H1 (cell line): ENCODE data around the gene WFDC8. TPM values are rescaled to one million over a fixed set of nuclear protein-coding genes. Genes with fewer than 3 reads are reported as not detected.

Experiments used
- CTCF ChIA-PET: fragments of 300-600 bp; sonication (Branson Sonifier 250); formaldehyde crosslinking; loops from one replicate; lab custom pipeline; 2021; ENCODE audit not compliant: partially characterized antibody; lab: Charles Lee
- POLR2A ChIA-PET: fragments of 300-600 bp; sonication (Branson Sonifier 250); formaldehyde crosslinking; loops from one replicate; lab custom pipeline; 2021; ENCODE audit warnings: inconsistent platforms; ENCODE audit not compliant: partially characterized antibody; lab: Charles Lee
- DNase-seq, 2 experiments: peaks; one replicate each; pipeline versions ENCODE4 v3.0.0 to v3.0.0-alpha.2; 2010 to 2022; ENCODE audit warnings: low spot score in 2 of 2, low read depth in 1 of 2, mixed read lengths in 1 of 2
- FAIRE-seq: peaks from 2 replicates; lab custom pipeline; 2011; peaks lifted over from hg19 to GRCh38; lab: Jason Lieb, UNC
- H2AFZ ChIP-seq: 2 replicates; pipeline ENCODE4 v1.8.1; 2012; ENCODE audit warnings: low read length, inconsistent platforms
- H2AK5ac ChIP-seq: 2 replicates; pipeline ENCODE4 v1.6.1; 2013; ENCODE audit warnings: low read depth, low read length
- H2BK120ac ChIP-seq: replicated peaks from 2 replicates; pipeline ENCODE3; 2013; ENCODE audit warnings: low read depth, low read length, inconsistent platforms
- H2BK12ac ChIP-seq: 2 replicates; pipeline ENCODE4 v1.6.1; 2013; ENCODE audit warnings: low read depth, low read length
- H2BK15ac ChIP-seq: 2 replicates; pipeline ENCODE4 v1.6.1; 2013; ENCODE audit warnings: low read length
- H2BK20ac ChIP-seq: 2 replicates; pipeline ENCODE4 v1.6.1; 2013; ENCODE audit warnings: low read length
- H2BK5ac ChIP-seq: 2 replicates; pipeline ENCODE4 v1.6.1; 2013; ENCODE audit warnings: low read depth, low read length
- H3K14ac ChIP-seq: 2 replicates; pipeline ENCODE4 v1.6.1; 2013; ENCODE audit warnings: inconsistent platforms; ENCODE audit not compliant: insufficient read length
- H3K18ac ChIP-seq: 2 replicates; pipeline ENCODE4 v1.6.1; 2013; ENCODE audit warnings: low read length; ENCODE audit errors: extremely low read depth
- H3K23ac ChIP-seq: 2 replicates; pipeline ENCODE4 v1.6.1; 2013; ENCODE audit warnings: inconsistent platforms; ENCODE audit not compliant: insufficient read length
- H3K23me2 ChIP-seq: 2 replicates; pipeline ENCODE4 v1.6.1; 2013; ENCODE audit warnings: low read depth, low read length
- H3K27ac ChIP-seq: 2 replicates; pipeline ENCODE4 v1.6.1; 2011; ENCODE audit warnings: low read depth, low read length, inconsistent platforms
- H3K27me3 ChIP-seq, 4 experiments: replicated peaks in 1 of 4; 1 replicate in 1 of 4; 2 replicates in 3 of 4; pipeline versions ENCODE4 v1.6.1 to v1.8.1; 2011 to 2013; ENCODE audit warnings: low read length in 3 of 4, mild to moderate bottlenecking in 3 of 4, inconsistent platforms in 2 of 4, mixed read lengths in 2 of 4, moderate library complexity in 1 of 4; ENCODE audit not compliant: control insufficient read depth in 3 of 4, insufficient read depth in 3 of 4; ENCODE audit errors: extremely low read depth in 1 of 4
- H3K36me3 ChIP-seq, 4 experiments: 2 replicates each; pipeline versions ENCODE4 v1.6.1 to v1.8.1; 2011 to 2013; ENCODE audit warnings: mild to moderate bottlenecking in 4 of 4, low read length in 3 of 4, moderate library complexity in 2 of 4, control low read depth in 1 of 4, inconsistent platforms in 1 of 4; ENCODE audit not compliant: insufficient read depth in 4 of 4, control insufficient read depth in 2 of 4
- H3K4ac ChIP-seq: replicated peaks from 2 replicates; pipeline ENCODE3; 2013; ENCODE audit warnings: low read length, low read depth, mixed read lengths, inconsistent platforms; ENCODE audit not compliant: insufficient read length
- H3K4me1 ChIP-seq, 4 experiments: replicated peaks in 1 of 4; 1 replicate in 1 of 4; 2 replicates in 3 of 4; pipeline versions ENCODE4 v1.6.1 to v1.8.1; 2011 to 2013; ENCODE audit warnings: low read length in 3 of 4, inconsistent platforms in 2 of 4, mixed read lengths in 1 of 4; ENCODE audit not compliant: insufficient read depth in 4 of 4, control insufficient read depth in 3 of 4
- H3K4me2 ChIP-seq, 2 experiments: 2 replicates each; pipeline versions ENCODE4 v1.6.1 to v1.8.1; 2011 to 2013; ENCODE audit warnings: low read depth in 2 of 2, low read length in 2 of 2, control low read depth in 1 of 2, inconsistent platforms in 1 of 2, mild to moderate bottlenecking in 1 of 2; ENCODE audit not compliant: insufficient read depth in 1 of 2
- H3K4me3 ChIP-seq, 4 experiments: fragments of 200-600, 300-600 bp in 1 of 4; sonication (generic), shearing (Covaris generic), sonication (Bioruptor Twin) in 1 of 4; 2 replicates each; pipeline versions ENCODE4 v1.5.1 to v1.8.1; 2011 to 2016; ENCODE audit warnings: low read length in 4 of 4, low read depth in 3 of 4, control low read depth in 2 of 4, inconsistent platforms in 2 of 4, mild to moderate bottlenecking in 2 of 4, mixed read lengths in 1 of 4, moderate library complexity in 1 of 4; ENCODE audit not compliant: insufficient read depth in 2 of 4; ENCODE audit errors: extremely low read depth in 1 of 4
- H3K56ac ChIP-seq: replicated peaks from 2 replicates; pipeline ENCODE3; 2013; ENCODE audit warnings: low read depth, mild to moderate bottlenecking, mixed read lengths, low read length, inconsistent platforms; ENCODE audit not compliant: insufficient read length
- H3K79me1 ChIP-seq: 2 replicates; pipeline ENCODE4 v1.6.1; 2013; ENCODE audit warnings: low read depth, low read length, control low read depth
- H3K79me2 ChIP-seq, 2 experiments: 2 replicates each; pipeline versions ENCODE4 v1.6.1 to v1.8.1; 2012 to 2013; ENCODE audit warnings: low read length in 2 of 2, mild to moderate bottlenecking in 2 of 2, inconsistent platforms in 1 of 2; ENCODE audit not compliant: insufficient read depth in 2 of 2, control insufficient read depth in 1 of 2
- H3K9ac ChIP-seq, 4 experiments: replicated peaks in 1 of 4; 1 replicate in 1 of 4; 2 replicates in 3 of 4; pipeline versions ENCODE4 v1.6.1 to v1.8.1; 2011 to 2013; ENCODE audit warnings: low read depth in 3 of 4, low read length in 3 of 4, control low read depth in 2 of 4, mild to moderate bottlenecking in 2 of 4, moderate library complexity in 2 of 4, inconsistent platforms in 1 of 4; ENCODE audit errors: extremely low read depth in 1 of 4
- H3K9me3 ChIP-seq, 2 experiments: 2 replicates each; pipeline versions ENCODE4 v1.6.1 to v1.8.1; 2012 to 2013; ENCODE audit warnings: mild to moderate bottlenecking in 2 of 2, moderate library complexity in 2 of 2, control low read depth in 1 of 2, inconsistent platforms in 1 of 2, low read depth in 1 of 2, low read length in 1 of 2, mixed read lengths in 1 of 2; ENCODE audit not compliant: insufficient read depth in 2 of 2
- H4K20me1 ChIP-seq, 2 experiments: replicated peaks in 1 of 2; 2 replicates each; pipeline versions ENCODE3 to v1.8.1; 2011 to 2013; ENCODE audit warnings: inconsistent platforms in 2 of 2, low read length in 2 of 2, mild to moderate bottlenecking in 1 of 2; ENCODE audit not compliant: insufficient read depth in 2 of 2, control insufficient read depth in 1 of 2
- H4K5ac ChIP-seq: 2 replicates; pipeline ENCODE4 v1.6.1; 2013; ENCODE audit warnings: low read length, low read depth, mixed read lengths, inconsistent platforms; ENCODE audit not compliant: insufficient read length
- H4K8ac ChIP-seq: 2 replicates; pipeline ENCODE4 v1.8.0; 2013; ENCODE audit warnings: mild to moderate bottlenecking, moderate library complexity, low read length, inconsistent platforms; ENCODE audit not compliant: insufficient read depth; ENCODE audit errors: extremely low read depth
- H4K91ac ChIP-seq: replicated peaks from 2 replicates; pipeline ENCODE3; 2013; ENCODE audit warnings: low read length, mixed read lengths, inconsistent platforms; ENCODE audit not compliant: insufficient read length
- ASH2L ChIP-seq: fragments of 200-600, 300-600 bp; sonication (generic); IDR thresholded peaks from one replicate; pipeline ENCODE4 v1.7.1; 2017; ENCODE audit warnings: low read length
- CBX8 ChIP-seq: fragments of 300-800, 300-1000 bp; sonication (generic); IDR thresholded peaks from 2 replicates; pipeline ENCODE4 v1.7.1; 2016; ENCODE audit warnings: low read depth, low read length, borderline replicate concordance
- CHD2 ChIP-seq: IDR thresholded peaks from 2 replicates; pipeline ENCODE4 v1.6.1; 2012; ENCODE audit warnings: low read length, improper control_type of control experiment
- CREB1 ChIP-seq: IDR thresholded peaks from 2 replicates; pipeline ENCODE4 v1.6.1; 2012; ENCODE audit warnings: inconsistent platforms
- MAFK ChIP-seq: IDR thresholded peaks from 2 replicates; pipeline ENCODE4 v1.6.1; 2012; ENCODE audit warnings: low read depth, mild to moderate bottlenecking, improper control_type of control experiment, low read length
- POLR2A ChIP-seq, 2 experiments: IDR thresholded peaks; 1 replicate in 1 of 2; 2 replicates in 1 of 2; pipeline ENCODE4 v1.6.1; 2011; ENCODE audit warnings: low read depth in 2 of 2, low read length in 2 of 2, mild to moderate bottlenecking in 2 of 2; ENCODE audit errors: control extremely low read depth in 1 of 2
- RBBP5 ChIP-seq: IDR thresholded peaks from 2 replicates; pipeline ENCODE4 v1.7.1; 2012; ENCODE audit warnings: low read depth, mild to moderate bottlenecking, inconsistent platforms, low read length, moderate library complexity, borderline replicate concordance
- SIRT6 ChIP-seq: IDR thresholded peaks from one replicate; pipeline ENCODE4 v1.7.1; 2012; ENCODE audit warnings: low read length, inconsistent platforms
- TAF7 ChIP-seq: optimal IDR thresholded peaks from 2 replicates; pipeline ENCODE3; 2011; ENCODE audit warnings: low read depth, mild to moderate bottlenecking, inconsistent platforms, low read length, moderate library complexity, borderline replicate concordance
- TBP ChIP-seq: IDR thresholded peaks from 2 replicates; pipeline ENCODE4 v1.6.1; 2011; ENCODE audit warnings: low read depth, low read length, improper control_type of control experiment
- YY1 ChIP-seq: IDR thresholded peaks from 2 replicates; pipeline ENCODE4 v1.6.1; 2011; ENCODE audit warnings: low read depth, mild to moderate bottlenecking, low read length
- ZNF274 ChIP-seq: IDR thresholded peaks from 2 replicates; pipeline ENCODE4 v1.7.0; 2012; ENCODE audit warnings: low read length, borderline replicate concordance; ENCODE audit errors: extremely low read depth
- WGBS, 2 experiments: shearing (Covaris generic) in 1 of 2; methylation state at CpG; one replicate each; pipeline versions ENCODE4 v1.1.6 to v1.1.7; 2013 to 2015; ENCODE audit warnings: low lambda C conversion rate in 2 of 2, mixed read lengths in 2 of 2, inconsistent platforms in 1 of 2, low coverage in 1 of 2, missing lambda C conversion rate in 1 of 2; ENCODE audit not compliant: insufficient replicate concordance in 2 of 2, insufficient coverage in 1 of 2, insufficient read length in 1 of 2; ENCODE audit errors: extremely low coverage in 1 of 2, missing lambda C conversion rate in 1 of 2; 5-methylcytosine and 5-hydroxymethylcytosine counted together
- polyA plus RNA-seq, 7 experiments: library from polyadenylated mRNA; depleted of rRNA in 3 of 7; stranded (reverse) in 5 of 7; unstranded in 2 of 7; fragments of >200 nt in 5 of 7; fragments of 200-250 nt in 2 of 7; gene quantifications; 1 replicate in 5 of 7; 2 replicates in 1 of 7; 4 replicates in 1 of 7; pipeline versions ENCODE4 v1.2.1 to v1.2.3, GENCODE V29; 2011 to 2013; ENCODE audit warnings: missing spikeins in 2 of 7, mixed read lengths in 2 of 7
- total RNA-seq: library from RNA; stranded (reverse); fragmentation: NEBNext Ultra II Directional; extraction: Animal tissue kit (Norgen Biotek cat#: 25700); gene quantifications from 2 replicates; pipeline ENCODE4 v1.2.1, GENCODE V29; 2021

WFDC8 gene
- total and polyA plus RNA-seq, 2 of the 8 experiments (the other 6 are each of a cell fraction or from before 2014, with no cell fraction given): not detected

DNA sequence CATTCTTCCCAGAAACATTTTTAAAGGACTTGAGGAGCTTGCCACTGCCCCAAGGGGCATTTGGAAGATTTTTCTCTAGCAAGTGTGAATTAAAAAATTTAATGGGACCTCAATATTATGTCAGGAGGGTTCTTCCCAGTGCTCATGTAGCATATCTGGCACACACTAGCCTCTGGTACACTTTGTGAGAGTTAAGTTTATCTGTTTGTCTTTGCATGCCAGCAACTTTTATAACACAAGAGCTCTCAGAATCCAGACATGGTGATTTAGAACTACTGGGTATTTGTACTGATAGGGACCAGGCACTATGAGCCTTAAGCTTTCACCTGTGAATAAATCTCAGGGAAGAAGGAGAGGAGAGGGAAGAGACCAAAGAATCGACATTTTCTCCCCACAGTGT lies 76.5 kb downstream of the WFDC8 start:
- Histone ChIP-seq H3K4me2 (no peak overlapping the region), H3K4me3 (no peak overlapping the region), H2BK120ac (no peak overlapping the region), H3K36me3 (no peaks in the 10 kb centered on the region), H3K79me2 (no peaks in the 10 kb centered on the region), H3K23me2 (no peaks in the 10 kb centered on the region), H3K27me3 (no peaks in the 10 kb centered on the region), H3K9ac (no peak overlapping the region), H3K23ac (no peak overlapping the region), H2AK5ac (no peak overlapping the region), H3K9me3 (no peaks in the 10 kb centered on the region), H3K56ac (no peak overlapping the region), H3K27ac (no peak overlapping the region), H4K8ac (no peak overlapping the region), H3K18ac (no peak overlapping the region), H4K91ac (no peak overlapping the region), H2AFZ (no peak overlapping the region), H2BK12ac (no peak overlapping the region), H4K20me1 (no peaks in the 10 kb centered on the region), H3K4ac (no peak overlapping the region), H3K79me1 (no peaks in the 10 kb centered on the region), H2BK15ac (no peak overlapping the region), H4K5ac (no peak overlapping the region), H3K4me1 (0 out of 7 replicates have a peak, but pooled peaks cover 0 to 3% (median 0%) of the 10 kb centered on the region in 4 experiments), H3K14ac (no peak overlapping the region), H2BK5ac (no peak overlapping the region), H2BK20ac (no peak overlapping the region)
- TF ChIP-seq MAFK (no peak), SIRT6 (no peak), TAF7 (no peak), POLR2A (IDR thresholded peaks at IDR 0.05; ENCODE audit: control extremely low read depth in 1 of 2, low read depth in 2 of 2, low read length in 2 of 2) (no peak), YY1 (no peak), CHD2 (no peak), TBP (no peak), ZNF274 (no peak), CBX8 (no peak), RBBP5 (no peak), ASH2L (no peak), CREB1 (no peak)
- WGBS, 2 experiments: 77% methylated on average over 1 of the region's 1 CpG; no CpG with 5 or more reads in 1 of the 2 experiments
- ChIA-PET POLR2A (no interaction called here), CTCF (interaction anchor here (0.6 to 3.0 kb wide), 5 partner anchors 20 to 269 kb away, joined by 3 to 13 read pairs (median 4); partner anchors contain the start of gene WFDC6)
- FAIRE-seq (no peak), DNase-seq (no peak)
